Measurements from ENCODE around the gene TMEM127. TPM values are rescaled to one million over a fixed set of nuclear protein-coding genes. Genes with fewer than 3 reads are reported as not detected.
A peak's percentile ranks its signal among the peaks of the same experiment; 100 is the strongest.

The TMEM127 gene
- total RNA-seq, 1 experiment from 2014 or later, result 25.3 TPM

DNA sequence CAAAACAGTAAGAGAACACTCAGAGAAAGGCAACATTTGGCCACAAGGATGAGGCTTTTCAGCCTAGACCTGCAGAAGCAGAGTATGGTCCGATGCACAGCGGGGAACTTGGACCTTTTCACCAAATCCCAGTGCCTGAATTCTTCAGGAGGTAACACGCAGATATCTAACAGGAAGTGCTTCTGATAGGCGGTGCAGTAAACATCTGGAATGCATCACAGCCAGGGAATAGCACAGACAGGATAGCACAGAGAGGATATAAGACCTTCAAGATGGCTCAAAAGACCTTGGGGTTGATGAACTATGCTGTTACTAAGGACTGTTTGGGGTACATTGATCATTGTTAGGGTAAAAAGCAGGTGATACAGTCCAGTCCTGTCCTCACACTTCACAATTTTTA, 1.7 kb downstream of the TMEM127 start:
- no peak for TF ChIP-seq EGR1 (IDR thresholded peaks at IDR 0.05; ENCODE audit: low read depth)
- TF ChIP-seq CEBPB (IDR thresholded peaks at IDR 0.05; ENCODE audit: low read depth), result no peak
- TF ChIP-seq, protein P1, sequence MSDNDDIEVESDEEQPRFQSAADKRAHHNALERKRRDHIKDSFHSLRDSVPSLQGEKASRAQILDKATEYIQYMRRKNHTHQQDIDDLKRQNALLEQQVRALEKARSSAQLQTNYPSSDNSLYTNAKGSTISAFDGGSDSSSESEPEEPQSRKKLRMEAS (IDR thresholded peaks at IDR 0.05), result no peak
- TF ChIP-seq, protein P2, sequence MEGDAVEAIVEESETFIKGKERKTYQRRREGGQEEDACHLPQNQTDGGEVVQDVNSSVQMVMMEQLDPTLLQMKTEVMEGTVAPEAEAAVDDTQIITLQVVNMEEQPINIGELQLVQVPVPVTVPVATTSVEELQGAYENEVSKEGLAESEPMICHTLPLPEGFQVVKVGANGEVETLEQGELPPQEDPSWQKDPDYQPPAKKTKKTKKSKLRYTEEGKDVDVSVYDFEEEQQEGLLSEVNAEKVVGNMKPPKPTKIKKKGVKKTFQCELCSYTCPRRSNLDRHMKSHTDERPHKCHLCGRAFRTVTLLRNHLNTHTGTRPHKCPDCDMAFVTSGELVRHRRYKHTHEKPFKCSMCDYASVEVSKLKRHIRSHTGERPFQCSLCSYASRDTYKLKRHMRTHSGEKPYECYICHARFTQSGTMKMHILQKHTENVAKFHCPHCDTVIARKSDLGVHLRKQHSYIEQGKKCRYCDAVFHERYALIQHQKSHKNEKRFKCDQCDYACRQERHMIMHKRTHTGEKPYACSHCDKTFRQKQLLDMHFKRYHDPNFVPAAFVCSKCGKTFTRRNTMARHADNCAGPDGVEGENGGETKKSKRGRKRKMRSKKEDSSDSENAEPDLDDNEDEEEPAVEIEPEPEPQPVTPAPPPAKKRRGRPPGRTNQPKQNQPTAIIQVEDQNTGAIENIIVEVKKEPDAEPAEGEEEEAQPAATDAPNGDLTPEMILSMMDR (IDR thresholded peaks at IDR 0.05 in 2 of 3, conservative IDR thresholded peaks at IDR 0.05 in 1 of 3; ENCODE audit: borderline replicate concordance in 1 of 3, insufficient read depth in 1 of 3, low read depth in 2 of 3, low read length in 2 of 3), result no peak
- no peak for TF ChIP-seq CBX3 (IDR thresholded peaks at IDR 0.05; ENCODE audit: low read depth)
- TF ChIP-seq, protein P3, sequence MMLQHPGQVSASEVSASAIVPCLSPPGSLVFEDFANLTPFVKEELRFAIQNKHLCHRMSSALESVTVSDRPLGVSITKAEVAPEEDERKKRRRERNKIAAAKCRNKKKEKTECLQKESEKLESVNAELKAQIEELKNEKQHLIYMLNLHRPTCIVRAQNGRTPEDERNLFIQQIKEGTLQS (IDR thresholded peaks at IDR 0.05), result no peak
- TF ChIP-seq, protein P4, sequence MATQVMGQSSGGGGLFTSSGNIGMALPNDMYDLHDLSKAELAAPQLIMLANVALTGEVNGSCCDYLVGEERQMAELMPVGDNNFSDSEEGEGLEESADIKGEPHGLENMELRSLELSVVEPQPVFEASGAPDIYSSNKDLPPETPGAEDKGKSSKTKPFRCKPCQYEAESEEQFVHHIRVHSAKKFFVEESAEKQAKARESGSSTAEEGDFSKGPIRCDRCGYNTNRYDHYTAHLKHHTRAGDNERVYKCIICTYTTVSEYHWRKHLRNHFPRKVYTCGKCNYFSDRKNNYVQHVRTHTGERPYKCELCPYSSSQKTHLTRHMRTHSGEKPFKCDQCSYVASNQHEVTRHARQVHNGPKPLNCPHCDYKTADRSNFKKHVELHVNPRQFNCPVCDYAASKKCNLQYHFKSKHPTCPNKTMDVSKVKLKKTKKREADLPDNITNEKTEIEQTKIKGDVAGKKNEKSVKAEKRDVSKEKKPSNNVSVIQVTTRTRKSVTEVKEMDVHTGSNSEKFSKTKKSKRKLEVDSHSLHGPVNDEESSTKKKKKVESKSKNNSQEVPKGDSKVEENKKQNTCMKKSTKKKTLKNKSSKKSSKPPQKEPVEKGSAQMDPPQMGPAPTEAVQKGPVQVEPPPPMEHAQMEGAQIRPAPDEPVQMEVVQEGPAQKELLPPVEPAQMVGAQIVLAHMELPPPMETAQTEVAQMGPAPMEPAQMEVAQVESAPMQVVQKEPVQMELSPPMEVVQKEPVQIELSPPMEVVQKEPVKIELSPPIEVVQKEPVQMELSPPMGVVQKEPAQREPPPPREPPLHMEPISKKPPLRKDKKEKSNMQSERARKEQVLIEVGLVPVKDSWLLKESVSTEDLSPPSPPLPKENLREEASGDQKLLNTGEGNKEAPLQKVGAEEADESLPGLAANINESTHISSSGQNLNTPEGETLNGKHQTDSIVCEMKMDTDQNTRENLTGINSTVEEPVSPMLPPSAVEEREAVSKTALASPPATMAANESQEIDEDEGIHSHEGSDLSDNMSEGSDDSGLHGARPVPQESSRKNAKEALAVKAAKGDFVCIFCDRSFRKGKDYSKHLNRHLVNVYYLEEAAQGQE (IDR thresholded peaks at IDR 0.05; ENCODE audit: low read depth), result no peak
- TF ChIP-seq ELF1 (IDR thresholded peaks at IDR 0.05; ENCODE audit: borderline replicate concordance, low read depth), result no peak
- TF ChIP-seq SIN3A (IDR thresholded peaks at IDR 0.05; ENCODE audit: low read depth), result no peak
- no peak for TF ChIP-seq YY1 (IDR thresholded peaks at IDR 0.05; ENCODE audit: extremely low read depth, insufficient replicate concordance, low read depth, low read length)
- TF ChIP-seq FOSL1 (IDR thresholded peaks at IDR 0.05; ENCODE audit: low read depth), result no peak
- no peak for TF ChIP-seq JUND (IDR thresholded peaks at IDR 0.05)
- no peak for TF ChIP-seq POLR2A (IDR thresholded peaks at IDR 0.05; ENCODE audit: borderline replicate concordance, extremely low read depth, insufficient read depth, insufficient read length)
- no peak for TF ChIP-seq SP1 (IDR thresholded peaks at IDR 0.05; ENCODE audit: low read depth)
- no peak for TF ChIP-seq ZFX (IDR thresholded peaks at IDR 0.05)
- no peak for TF ChIP-seq RAD21 (IDR thresholded peaks at IDR 0.05; ENCODE audit: low read depth)
- TF ChIP-seq, protein P5, sequence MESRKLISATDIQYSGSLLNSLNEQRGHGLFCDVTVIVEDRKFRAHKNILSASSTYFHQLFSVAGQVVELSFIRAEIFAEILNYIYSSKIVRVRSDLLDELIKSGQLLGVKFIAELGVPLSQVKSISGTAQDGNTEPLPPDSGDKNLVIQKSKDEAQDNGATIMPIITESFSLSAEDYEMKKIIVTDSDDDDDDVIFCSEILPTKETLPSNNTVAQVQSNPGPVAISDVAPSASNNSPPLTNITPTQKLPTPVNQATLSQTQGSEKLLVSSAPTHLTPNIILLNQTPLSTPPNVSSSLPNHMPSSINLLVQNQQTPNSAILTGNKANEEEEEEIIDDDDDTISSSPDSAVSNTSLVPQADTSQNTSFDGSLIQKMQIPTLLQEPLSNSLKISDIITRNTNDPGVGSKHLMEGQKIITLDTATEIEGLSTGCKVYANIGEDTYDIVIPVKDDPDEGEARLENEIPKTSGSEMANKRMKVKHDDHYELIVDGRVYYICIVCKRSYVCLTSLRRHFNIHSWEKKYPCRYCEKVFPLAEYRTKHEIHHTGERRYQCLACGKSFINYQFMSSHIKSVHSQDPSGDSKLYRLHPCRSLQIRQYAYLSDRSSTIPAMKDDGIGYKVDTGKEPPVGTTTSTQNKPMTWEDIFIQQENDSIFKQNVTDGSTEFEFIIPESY (IDR thresholded peaks at IDR 0.05; ENCODE audit: extremely low read depth, insufficient replicate concordance, low read length), result no peak
- Histone ChIP-seq H3K79me2 (ENCODE audit: insufficient read depth, low read length) (peaks cover 82% of the 10 kb centered on the region), H3K36me3 (ENCODE audit: control insufficient read depth in 1 of 2, insufficient read depth in 2 of 2, low read length in 2 of 2) (peaks cover 10 to 24% of the 10 kb centered on the region in 2 experiments; a peak in 3 of 4 replicates), H3K27ac (ENCODE audit: low read depth, low read length) (no peak overlapping the region), H2AFZ (ENCODE audit: low read depth, low read length, poor library complexity, severe bottlenecking) (no peak overlapping the region), H3K9ac (ENCODE audit: low read length) (no peak overlapping the region), H3K4me3 (replicated peaks in 1 of 2; ENCODE audit: low read depth in 1 of 2, low read length in 2 of 2) (peak overlapping the region in 1 of 2 experiments; percentile 93; a peak in 1 of 4 replicates), H3K9me3 (ENCODE audit: control insufficient read depth in 1 of 2, insufficient read depth in 1 of 2, low read depth in 1 of 2, low read length in 2 of 2) (no peaks in the 10 kb centered on the region), H3K27me3 (ENCODE audit: insufficient read depth, low read length) (no peaks in the 10 kb centered on the region), H3K4me2 (ENCODE audit: low read length) (peak overlapping the region; percentile 75), H4K20me1 (ENCODE audit: insufficient read depth) (no peaks in the 10 kb centered on the region), H3K9me2 (ENCODE audit: insufficient read depth) (no peaks in the 10 kb centered on the region), H3K4me1 (ENCODE audit: control insufficient read depth in 1 of 2, insufficient read depth in 2 of 2, low read length in 2 of 2) (peaks cover 32 to 53% of the 10 kb centered on the region in 2 experiments)
- RAD21 ChIA-PET (ENCODE audit: low non-redundant PET in 1 of 2, low total read pairs in 2 of 2, uncharacterized antibody in 2 of 2, unreplicated experiment in 2 of 2), result no interaction called here
- CTCF ChIA-PET, result interaction anchor here (1.0 to 1.4 kb wide), 2 partner anchors 271 to 272 kb away, joined by 5 read pairs; no protein-coding TSS in a partner anchor
- DNase-seq (ENCODE audit: low read depth, low spot score), result no peak
- intact Hi-C loops (cut with micrococcal nuclease), result no loop called here
- ATAC-seq, result no peak
- POLR2A ChIA-PET, result no interaction called here
- BruUV-seq (replicated peaks), result no TSS peak

All from HCT116 (cell line).